PC-9 (cell line): ENCODE data around the gene CARD16. TPM values are rescaled to one million over a fixed set of nuclear protein-coding genes. Genes with fewer than 3 reads are reported as not detected.
A peak's percentile ranks its signal among the peaks of the same experiment; 100 is the strongest.
"Not testable (repeated sequence)": the region's sequence is repeated elsewhere in the genome, so short reads cannot be mapped to it uniquely, and the experiment has no call there.

Source experiments
- Bru-seq: library from RNA; stranded (reverse); fragments of 400-500 nt; gene quantifications from one replicate; lab custom pipeline; 2021; lab: Mats Ljungman, UMichigan
- BruChase-seq, 2 experiments: library from RNA; stranded (reverse); fragments of 400-500 nt; gene quantifications; one replicate each; lab custom pipeline; 2021; lab: Mats Ljungman, UMichigan
- BruUV-seq: library from RNA; stranded (reverse); fragments of 400-500 nt; replicated peaks from 2 replicates; lab custom pipeline; 2021; lab: Mats Ljungman, UMichigan
- CTCF ChIA-PET: fragments of 300-600 bp; sonication (Branson Sonifier 250); formaldehyde crosslinking; loops from one replicate; lab custom pipeline; 2022; ENCODE audit warnings: antibody characterized with exemption; lab: Charles Lee
- POLR2A ChIA-PET: fragments of 300-600 bp; sonication (Branson Sonifier 250); formaldehyde crosslinking; loops from one replicate; lab custom pipeline; 2022; ENCODE audit warnings: antibody characterized with exemption; ENCODE audit not compliant: unreplicated experiment; lab: Charles Lee
- DNase-seq, 2 experiments: peaks; one replicate each; pipeline versions ENCODE4 v3.0.0 to v3.0.0-alpha.2; 2015 to 2022; ENCODE audit warnings: mixed read lengths in 1 of 2
- H2AFZ ChIP-seq: fragments of 200-600 bp; sonication (generic); 2 replicates; pipeline ENCODE4 v1.8.1; 2017; ENCODE audit warnings: antibody characterized with exemption
- H3F3A ChIP-seq: fragments of 200-600 bp; sonication (generic); 2 replicates; pipeline ENCODE4 v1.8.1; 2017; ENCODE audit warnings: antibody characterized with exemption, mild to moderate bottlenecking, low read depth; ENCODE audit not compliant: insufficient read depth
- H3K27ac ChIP-seq: fragments of 200-600 bp; sonication (generic); 2 replicates; pipeline ENCODE4 v1.6.1; 2016; ENCODE audit warnings: mixed run types
- H3K27me3 ChIP-seq: fragments of 200-600 bp; sonication (generic); 2 replicates; pipeline ENCODE4 v1.6.1; 2016; ENCODE audit warnings: low read depth, mixed run types; ENCODE audit not compliant: insufficient read depth
- H3K36me3 ChIP-seq: fragments of 200-600 bp; sonication (generic); 2 replicates; pipeline ENCODE4 v1.6.1; 2016; ENCODE audit warnings: low read depth, mixed run types
- H3K4me1 ChIP-seq: fragments of 200-600 bp; sonication (generic); replicated peaks from 2 replicates; pipeline ENCODE4 v1.6.1; 2016; ENCODE audit warnings: mixed run types; ENCODE audit not compliant: insufficient read depth
- H3K4me2 ChIP-seq: fragments of 200-600 bp; sonication (generic); 2 replicates; pipeline ENCODE4 v1.6.1; 2017; ENCODE audit warnings: mixed run types
- H3K4me3 ChIP-seq: fragments of 200-600 bp; sonication (generic); 2 replicates; pipeline ENCODE4 v1.6.1; 2016; ENCODE audit warnings: mixed run types
- H3K79me2 ChIP-seq: fragments of 200-600 bp; sonication (generic); 2 replicates; pipeline ENCODE4 v1.6.1; 2017; ENCODE audit warnings: low read depth, mixed run types
- H3K9me2 ChIP-seq: fragments of 200-600 bp; sonication (generic); 2 replicates; pipeline ENCODE4 v1.8.1; 2017; ENCODE audit warnings: mild to moderate bottlenecking; ENCODE audit not compliant: insufficient read depth
- H3K9me3 ChIP-seq: fragments of 200-600 bp; sonication (generic); 2 replicates; pipeline ENCODE4 v1.8.1; 2016; ENCODE audit warnings: low read depth; ENCODE audit not compliant: insufficient read depth
- H4K20me1 ChIP-seq: fragments of 200-600 bp; sonication (generic); 2 replicates; pipeline ENCODE4 v1.8.1; 2017; ENCODE audit not compliant: insufficient read depth
- EZH2 ChIP-seq: fragments of 200-600 bp; sonication (generic); IDR thresholded peaks from 2 replicates; pipeline ENCODE4 v1.8.0; 2017; ENCODE audit warnings: antibody characterized with exemption, low read depth
- intact Hi-C: fragments of 100-400 bp; cut with micrococcal nuclease; formaldehyde crosslinking; loops from one replicate; pipeline ENCODE4 v1.10.0; 2022; ENCODE audit not compliant: unreplicated experiment
- long read RNA-seq: library from polyadenylated mRNA; stranded (forward); transcript quantifications from one replicate; pipeline ENCODE4 v2.0.0, GENCODE V29; 2022
- total RNA-seq: library from RNA; stranded (reverse); gene quantifications from 2 replicates; pipeline ENCODE4 v1.2.3, GENCODE V29; 2021
- TF ChIP-seq, protein P1 (sequence below): fragments of 200-600 bp; sonication (generic); conservative IDR thresholded peaks from 2 replicates; pipeline ENCODE4 v1.6.1; 2017; ENCODE audit warnings: mixed run types, antibody characterized with exemption, mild to moderate bottlenecking, moderate library complexity

Gene CARD16
- 0.63 and 2.5 TPM in 2 replicates for total RNA-seq
- percentile 14 among the genes with signal in this experiment for Bru-seq, nascent RNA
- percentile 5 among the genes with signal in this experiment for BruChase-seq, experiment 1, labeled RNA remaining after a 2-hour chase
- BruChase-seq, experiment 2, labeled RNA remaining after a 6-hour chase = percentile 10 among the genes with signal in this experiment
- long read RNA-seq, partial matches to known transcripts = 0 of 6 reads
- long read RNA-seq, other reads (novel, unspliced or antisense) = 0 of 6 reads

DNA sequence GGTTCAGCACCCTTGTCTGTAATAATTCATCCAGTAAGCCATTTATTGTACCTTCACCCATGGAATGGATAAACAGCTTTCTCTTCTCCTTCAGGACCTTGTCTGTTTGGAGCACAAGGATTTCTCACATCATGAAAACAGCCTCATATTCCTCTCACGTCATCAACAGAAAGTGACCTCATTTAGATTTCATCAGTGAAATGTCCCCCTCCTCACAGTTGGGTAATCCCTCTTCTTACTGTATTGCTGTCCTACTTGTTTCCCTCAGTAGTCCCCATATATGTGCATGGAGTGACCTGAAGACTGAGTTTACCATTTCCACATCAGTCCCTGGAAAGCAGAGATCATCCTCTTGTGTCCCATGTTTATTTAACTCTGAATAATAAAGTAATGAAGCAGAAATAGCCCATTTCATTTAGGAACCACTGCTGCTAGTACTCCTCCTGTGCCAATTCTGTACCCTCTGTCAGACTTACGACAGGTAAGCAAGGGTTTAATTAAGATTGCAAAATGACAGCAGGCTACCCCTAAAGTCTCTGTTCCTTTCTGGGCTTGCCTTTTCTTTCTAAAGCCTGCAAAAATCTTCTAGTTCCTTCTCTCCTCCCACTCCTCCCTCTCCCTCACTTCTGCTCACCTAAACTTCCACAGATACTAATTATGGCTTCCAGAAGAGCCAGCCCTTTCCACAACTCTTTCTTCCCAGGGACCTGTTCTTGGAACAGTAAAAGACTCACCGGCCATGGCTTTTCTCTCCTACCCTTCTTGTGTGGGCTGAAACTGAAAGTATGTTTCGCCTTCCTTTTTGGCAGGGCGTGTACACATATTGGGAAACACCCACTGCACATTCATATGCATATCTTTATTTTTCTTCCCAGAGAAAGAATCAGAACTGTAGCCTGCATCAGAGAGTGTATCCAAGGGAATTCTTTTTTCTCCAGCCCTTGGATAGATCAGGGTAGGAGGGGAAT is at the start of gene CARD16:
Gene CARD16, minus strand, starts transcription at position 779 of the 968 bp plus-strand sequence. Its CDS starts 38 bp downstream, at position 741.
- intact Hi-C loops, CTCF ChIA-PET, POLR2A ChIA-PET, H4K20me1 ChIP-seq, H3K36me3 ChIP-seq, H3K27me3 ChIP-seq, BruUV-seq, H3K27ac ChIP-seq, H3K9me2 ChIP-seq, H3K79me2 ChIP-seq, DNase-seq, H3K9me3 ChIP-seq, H2AFZ ChIP-seq, H3K4me3 ChIP-seq: not testable (repeated sequence)
- Histone ChIP-seq H3K4me1 (peaks cover 20% of the 10 kb centered on the region), H3F3A (peaks cover 14% of the 10 kb centered on the region), H3K4me2 (peak within 1 kb of the TSS; percentile 60; the same call in 1 of the 2 replicates)

DNA sequence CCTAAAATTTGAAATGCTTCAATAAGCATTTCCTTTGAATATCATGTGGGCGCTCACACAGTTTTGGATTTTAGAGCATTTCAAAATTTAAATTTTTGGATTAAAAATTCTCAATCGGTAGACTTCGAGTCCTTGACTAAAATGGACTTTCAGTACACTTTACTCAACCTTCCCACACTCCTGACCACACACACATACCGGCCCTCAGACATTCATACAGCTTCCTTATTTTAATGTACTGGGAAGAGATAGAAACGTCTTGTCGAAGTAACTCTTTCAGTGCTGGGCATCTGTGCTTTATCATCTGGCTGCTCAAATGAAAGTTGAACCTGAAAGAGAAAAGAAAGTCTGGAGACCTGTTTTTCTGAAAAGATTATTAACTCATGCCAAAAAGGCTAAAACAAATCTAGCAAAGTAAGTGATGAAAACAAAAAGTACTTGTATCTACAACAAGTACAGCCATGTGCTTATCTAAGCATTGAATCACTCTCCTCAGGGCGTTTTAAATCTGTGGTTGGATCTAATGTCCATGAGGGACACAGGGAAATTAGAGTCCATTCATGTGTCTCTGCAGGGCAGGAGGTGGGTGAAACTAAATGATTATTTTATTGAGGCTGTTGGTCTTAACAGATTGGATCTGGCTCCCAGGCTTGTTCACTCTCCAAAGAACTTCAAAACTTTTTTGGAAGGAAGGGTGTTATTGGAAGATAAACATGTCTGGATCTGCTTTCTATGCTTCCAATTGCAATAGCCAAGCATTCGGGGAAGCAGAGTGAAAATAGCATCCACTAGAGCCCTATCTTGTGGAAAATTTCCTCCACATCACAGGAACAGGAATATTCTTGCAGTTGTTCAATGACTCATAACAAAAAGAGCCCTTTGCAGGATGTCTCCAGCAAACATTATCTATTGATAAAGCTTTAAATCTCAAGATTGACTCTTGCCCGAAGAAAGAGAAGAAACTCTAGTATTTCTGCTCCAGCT is 47.4 kb upstream of the CARD16 start:
- intact Hi-C loops = no loop called here
- H3K36me3 ChIP-seq = no peaks in the 10 kb centered on the region
- CTCF ChIA-PET = no interaction called here

DNA sequence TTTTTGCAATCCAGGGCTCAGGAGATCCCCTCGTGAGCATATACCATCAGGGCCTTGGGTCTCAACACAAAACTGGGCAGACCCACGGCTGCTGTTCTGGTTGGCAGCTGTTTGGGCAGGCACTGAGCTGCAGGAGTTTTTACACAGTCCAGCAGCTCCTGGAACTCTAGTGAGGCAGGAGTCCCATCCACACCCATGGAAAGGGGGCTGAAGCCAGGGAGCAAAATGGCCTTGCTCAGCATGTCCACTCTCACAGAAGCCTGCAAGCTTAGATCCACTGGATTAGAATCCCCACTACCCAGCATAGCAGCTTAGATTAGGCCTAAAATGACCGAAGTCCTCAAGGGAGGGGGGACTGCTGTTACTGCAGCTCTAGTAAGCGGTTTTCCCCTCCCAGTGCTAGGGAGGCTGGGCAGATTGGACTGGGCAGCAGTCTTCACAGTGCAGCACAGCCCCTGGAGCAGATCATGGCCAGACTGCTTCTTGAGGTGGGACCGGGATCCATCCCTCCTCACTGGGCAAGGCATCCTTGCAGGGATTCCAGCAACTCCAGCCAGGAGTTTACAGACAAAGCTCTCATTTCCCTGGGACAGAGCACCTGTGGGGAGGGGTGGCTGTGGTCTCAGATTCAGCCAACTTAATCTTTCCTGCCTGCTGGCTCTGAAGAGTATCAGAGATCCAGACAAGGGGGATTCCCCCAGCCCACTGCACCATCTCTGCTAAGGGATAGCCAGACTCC is 36.4 kb upstream of the CARD16 start:
- H3K79me2 ChIP-seq = no peaks in the 10 kb centered on the region
- intact Hi-C loops = no loop called here
- H3K4me2 ChIP-seq = no peak overlapping the region
- H4K20me1 ChIP-seq = no peaks in the 10 kb centered on the region
- H3K27ac ChIP-seq = no peak overlapping the region
- no peak overlapping the region for H2AFZ ChIP-seq
- no peaks in the 10 kb centered on the region for H3K9me3 ChIP-seq
- no TSS peak for BruUV-seq
- DNase-seq = no peak
- POLR2A ChIA-PET = no interaction called here
- no peak overlapping the region for H3K4me3 ChIP-seq
- H3K4me1 ChIP-seq = no peaks in the 10 kb centered on the region
- no peaks in the 10 kb centered on the region for H3F3A ChIP-seq
- no peaks in the 10 kb centered on the region for H3K9me2 ChIP-seq
- H3K36me3 ChIP-seq = no peaks in the 10 kb centered on the region
- TF ChIP-seq, protein P1, sequence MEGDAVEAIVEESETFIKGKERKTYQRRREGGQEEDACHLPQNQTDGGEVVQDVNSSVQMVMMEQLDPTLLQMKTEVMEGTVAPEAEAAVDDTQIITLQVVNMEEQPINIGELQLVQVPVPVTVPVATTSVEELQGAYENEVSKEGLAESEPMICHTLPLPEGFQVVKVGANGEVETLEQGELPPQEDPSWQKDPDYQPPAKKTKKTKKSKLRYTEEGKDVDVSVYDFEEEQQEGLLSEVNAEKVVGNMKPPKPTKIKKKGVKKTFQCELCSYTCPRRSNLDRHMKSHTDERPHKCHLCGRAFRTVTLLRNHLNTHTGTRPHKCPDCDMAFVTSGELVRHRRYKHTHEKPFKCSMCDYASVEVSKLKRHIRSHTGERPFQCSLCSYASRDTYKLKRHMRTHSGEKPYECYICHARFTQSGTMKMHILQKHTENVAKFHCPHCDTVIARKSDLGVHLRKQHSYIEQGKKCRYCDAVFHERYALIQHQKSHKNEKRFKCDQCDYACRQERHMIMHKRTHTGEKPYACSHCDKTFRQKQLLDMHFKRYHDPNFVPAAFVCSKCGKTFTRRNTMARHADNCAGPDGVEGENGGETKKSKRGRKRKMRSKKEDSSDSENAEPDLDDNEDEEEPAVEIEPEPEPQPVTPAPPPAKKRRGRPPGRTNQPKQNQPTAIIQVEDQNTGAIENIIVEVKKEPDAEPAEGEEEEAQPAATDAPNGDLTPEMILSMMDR = no peak
- TF ChIP-seq EZH2 = no peak
- no peaks in the 10 kb centered on the region for H3K27me3 ChIP-seq
- CTCF ChIA-PET = no interaction called here

More for the DNA sequence above, 47.4 kb upstream of the CARD16 start:
- Histone ChIP-seq H3K79me2 (no peaks in the 10 kb centered on the region), H3K27me3 (no peaks in the 10 kb centered on the region), H3K9me2 (no peaks in the 10 kb centered on the region; the same call in 1 of the 2 replicates), H3K4me3 (no peak overlapping the region), H3F3A (no peaks in the 10 kb centered on the region), H2AFZ (no peak overlapping the region), H3K4me1 (no peaks in the 10 kb centered on the region), H3K9me3 (no peaks in the 10 kb centered on the region; the same call in 1 of the 2 replicates), H4K20me1 (no peaks in the 10 kb centered on the region), H3K27ac (no peak overlapping the region), H3K4me2 (no peak overlapping the region)
- TF ChIP-seq EZH2 = no peak
- TF ChIP-seq, protein P1 = no peak
- POLR2A ChIA-PET = no interaction called here
- no peak for DNase-seq
- BruUV-seq = no TSS peak

DNA sequence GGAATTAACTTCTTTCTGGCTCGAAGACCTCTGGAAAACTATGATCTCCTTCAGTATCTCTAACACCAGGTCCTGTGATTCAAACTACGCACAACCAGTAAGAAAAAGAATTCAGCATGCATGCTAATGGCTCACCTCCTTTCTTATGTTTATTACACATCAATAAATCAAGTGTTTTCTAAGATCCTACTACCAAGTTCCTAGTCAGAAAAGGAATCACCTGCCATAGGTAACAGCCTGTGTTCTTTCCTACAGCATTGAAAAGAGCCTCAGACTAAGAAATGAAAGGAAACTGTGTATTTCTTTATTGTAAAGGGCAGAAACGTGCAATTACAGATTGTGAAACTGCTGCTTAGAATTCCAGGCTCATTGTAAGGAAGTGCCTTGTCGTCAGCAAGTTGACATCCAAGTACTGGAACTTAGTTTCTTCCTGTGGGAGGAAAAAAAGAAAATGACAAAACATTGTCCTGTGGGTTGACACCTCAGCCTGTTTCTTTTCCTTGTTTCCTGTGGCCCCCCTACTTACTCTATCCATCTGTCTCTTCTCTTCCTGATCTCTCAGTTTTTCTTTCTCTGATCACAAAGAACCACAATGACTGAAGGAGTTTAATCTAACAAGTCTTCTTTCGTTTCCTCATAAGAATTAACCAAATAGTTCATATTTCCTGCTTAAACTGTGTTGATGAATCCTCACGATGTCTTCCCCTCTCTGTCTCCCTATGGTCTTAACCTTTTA is 35.2 kb upstream of the CARD16 start:
- H3K36me3 ChIP-seq, H3F3A ChIP-seq, BruUV-seq, DNase-seq, H4K20me1 ChIP-seq, H3K4me3 ChIP-seq, H3K27me3 ChIP-seq, H3K79me2 ChIP-seq, CTCF ChIA-PET, H3K9me3 ChIP-seq, H3K27ac ChIP-seq, H3K4me1 ChIP-seq, H3K9me2 ChIP-seq, POLR2A ChIA-PET, intact Hi-C loops: not testable (repeated sequence)
- H2AFZ ChIP-seq = peak overlapping the region; percentile 60; the same call in 1 of the 2 replicates
- peak overlapping the region; percentile 26 for H3K4me2 ChIP-seq
